NCI-H82 treated with DMSO at 0.1 percent for 48 hours (cell line): ENCODE data around the gene VPS33A.
"Not testable (repeated sequence)": the region's sequence is repeated elsewhere in the genome, so short reads cannot be mapped to it uniquely, and the experiment has no call there.

Source experiments
- DNase-seq: peaks from one replicate; lab custom pipeline; 2025; ENCODE audit not compliant: unreplicated experiment; lab: John Stamatoyannopoulos, UW

Gene VPS33A

GRCh38 chr12:122205053-122205925 is 61.0 kb downstream of the VPS33A start:
- no peak for DNase-seq

GRCh38 chr12:122204167-122205052 is 61.9 kb downstream of the VPS33A start:
- no peak for DNase-seq

DNA sequence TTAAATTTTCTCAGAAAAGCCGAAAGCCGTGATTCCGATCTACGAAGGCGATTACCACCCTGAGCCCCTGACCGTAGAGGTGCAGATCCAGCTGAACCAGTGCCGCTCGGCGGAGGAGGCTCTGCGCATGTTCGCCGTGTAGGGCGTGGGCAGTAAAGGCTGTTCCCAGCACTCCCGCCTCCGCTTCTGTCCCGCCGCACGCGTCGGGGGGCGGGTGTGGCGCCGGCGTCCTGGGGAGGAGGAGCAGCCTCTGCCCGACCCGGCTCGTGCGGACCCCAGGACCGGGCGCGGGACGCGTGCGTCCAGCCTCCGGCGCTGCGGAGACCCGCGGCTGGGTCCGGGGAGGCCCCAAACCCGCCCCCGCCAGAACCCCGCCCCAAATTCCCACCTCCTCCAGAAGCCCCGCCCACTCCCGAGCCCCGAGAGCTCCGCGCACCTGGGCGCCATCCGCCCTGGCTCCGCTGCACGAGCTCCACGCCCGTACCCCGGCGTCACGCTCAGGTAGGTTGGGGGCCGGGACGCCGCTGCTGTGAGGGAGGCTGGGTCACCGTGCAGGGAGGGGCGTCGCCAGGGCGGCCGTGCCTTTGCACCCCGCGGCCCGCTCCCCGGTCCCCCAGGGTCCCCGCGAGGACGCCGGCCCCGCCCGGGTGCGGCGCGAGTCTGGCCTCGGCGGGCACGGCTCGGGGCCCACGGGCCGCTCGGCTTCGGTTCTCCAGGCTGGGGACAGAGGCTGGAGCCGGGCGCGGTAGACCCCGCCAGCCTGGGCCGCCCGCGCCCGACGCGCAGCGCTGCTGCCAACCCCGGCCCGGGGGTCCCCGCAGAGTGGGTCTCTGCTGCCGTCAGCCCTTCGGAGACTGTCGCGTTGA is 62.8 kb downstream of the VPS33A start, which contains the start of gene B3GNT4:
Gene B3GNT4 (plus strand): TSS at position 409 of the 866 bp plus-strand sequence. CDS start 910 bp downstream, outside the sequence.
- no peak for DNase-seq

DNA sequence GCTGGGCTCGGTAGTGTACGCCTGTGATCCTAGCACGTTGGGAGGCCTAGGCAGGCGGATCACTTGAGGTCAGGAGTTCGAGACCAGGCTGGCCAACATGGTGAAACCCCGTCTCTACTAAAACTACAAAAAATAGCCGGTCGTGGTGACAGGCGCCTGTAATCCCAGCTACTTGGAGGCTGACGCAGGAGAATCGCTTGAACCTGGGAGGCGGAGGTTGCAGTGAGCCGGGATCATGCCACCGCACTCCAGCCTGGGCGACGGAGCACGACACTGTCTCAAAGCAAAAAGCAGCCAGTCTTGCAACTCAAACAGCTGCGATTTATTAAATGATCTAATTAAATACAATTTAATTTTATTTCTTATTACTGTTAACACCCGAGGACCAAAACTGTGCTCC is 63.5 kb downstream of the VPS33A start:
- not testable (repeated sequence) for DNase-seq

DNA sequence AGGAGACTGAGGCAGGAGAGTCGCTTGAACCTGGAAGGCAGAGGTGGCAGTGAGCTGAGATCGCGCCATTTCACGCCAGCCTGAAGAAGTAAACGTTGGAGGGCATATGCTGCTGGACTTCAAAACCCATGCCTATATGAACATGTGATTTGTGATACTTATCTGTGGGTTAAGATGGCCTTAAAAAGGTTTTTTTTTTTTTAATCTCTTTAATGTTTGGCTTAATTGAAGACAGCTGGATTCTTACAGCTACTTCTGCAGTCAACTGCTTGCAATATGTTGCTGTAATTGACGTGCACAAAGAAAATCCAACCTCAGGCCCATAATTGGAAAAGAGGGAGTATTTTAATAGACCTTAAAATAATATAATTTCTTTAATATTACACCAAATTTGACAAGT is 64.3 kb downstream of the VPS33A start:
- DNase-seq: peak; percentile 49

GRCh38 chr12:122201381-122201780 is 64.9 kb downstream of the VPS33A start:
- DNase-seq: no peak

- no peak for DNase-seq
These were observed 65.6 kb downstream of the VPS33A start for GRCh38 chr12:122200541-122201175.

DNA sequence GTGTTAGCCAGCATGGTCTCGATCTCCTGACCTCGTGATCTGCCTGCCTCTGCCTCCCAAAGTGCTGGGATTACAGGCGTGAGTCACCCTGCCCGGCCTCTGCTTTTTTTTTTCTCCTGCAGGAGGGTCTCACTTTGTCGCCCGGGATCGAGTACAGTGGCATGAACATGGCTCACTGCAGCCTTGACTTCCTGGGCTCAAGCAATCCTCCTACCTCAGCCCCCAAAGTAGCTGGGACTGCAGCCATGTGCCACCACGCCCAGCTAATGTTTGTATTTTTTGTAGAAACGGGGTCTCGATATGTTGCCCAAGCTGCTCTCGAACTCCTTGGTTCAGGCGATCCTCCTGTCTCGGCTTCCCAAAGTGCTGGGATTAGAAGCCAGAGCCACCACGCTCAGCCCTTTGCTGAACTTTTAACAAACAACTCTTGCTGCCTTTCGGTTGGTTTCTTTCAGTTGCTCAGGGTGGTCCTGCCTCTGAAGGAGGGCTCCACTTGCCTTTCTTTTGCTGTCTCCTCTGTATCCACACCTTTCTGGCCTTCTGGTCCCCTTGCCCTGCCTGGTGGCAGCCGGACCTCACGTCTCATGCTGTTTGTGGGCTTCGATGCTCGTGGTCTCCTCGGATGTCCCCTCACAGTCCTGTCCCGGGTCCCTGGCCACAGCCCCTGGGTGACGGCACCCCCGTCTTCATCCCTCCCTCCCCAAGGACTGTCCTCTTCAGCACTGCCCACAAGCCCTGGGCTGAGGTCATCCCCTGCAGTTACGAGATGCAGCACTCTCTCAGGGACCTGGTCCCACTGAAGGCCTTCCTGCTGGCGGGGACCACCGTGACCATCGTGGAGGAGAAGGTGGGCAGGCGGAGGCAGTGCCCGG is 66.6 kb downstream of the VPS33A start:
- no peak for DNase-seq

DNA sequence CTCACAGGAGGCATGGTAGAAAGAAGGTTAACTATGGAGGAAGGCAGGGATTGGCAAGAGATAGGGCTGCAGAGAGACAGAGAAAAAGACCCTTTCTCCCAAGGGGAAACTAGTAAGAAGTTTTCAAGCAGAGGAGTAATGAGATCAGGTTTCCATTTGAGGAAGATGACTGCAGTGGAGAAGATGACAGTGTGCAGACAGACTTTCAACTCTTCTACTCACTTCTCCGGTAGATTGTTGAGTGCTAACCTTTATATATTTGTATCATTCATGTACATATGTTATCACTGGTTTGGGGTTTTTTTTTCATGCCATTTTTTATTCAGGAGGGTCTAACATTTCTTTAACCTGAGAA is 68.7 kb downstream of the VPS33A start:
- no peak for DNase-seq

- no peak for DNase-seq
These were observed 70.9 kb downstream of the VPS33A start for GRCh38 chr12:122195405-122195804.

- DNase-seq: no peak
These were observed 71.5 kb downstream of the VPS33A start for GRCh38 chr12:122194804-122195203.

- no peak for DNase-seq
These were observed 73.9 kb downstream of the VPS33A start for GRCh38 chr12:122192441-122192840.

DNA sequence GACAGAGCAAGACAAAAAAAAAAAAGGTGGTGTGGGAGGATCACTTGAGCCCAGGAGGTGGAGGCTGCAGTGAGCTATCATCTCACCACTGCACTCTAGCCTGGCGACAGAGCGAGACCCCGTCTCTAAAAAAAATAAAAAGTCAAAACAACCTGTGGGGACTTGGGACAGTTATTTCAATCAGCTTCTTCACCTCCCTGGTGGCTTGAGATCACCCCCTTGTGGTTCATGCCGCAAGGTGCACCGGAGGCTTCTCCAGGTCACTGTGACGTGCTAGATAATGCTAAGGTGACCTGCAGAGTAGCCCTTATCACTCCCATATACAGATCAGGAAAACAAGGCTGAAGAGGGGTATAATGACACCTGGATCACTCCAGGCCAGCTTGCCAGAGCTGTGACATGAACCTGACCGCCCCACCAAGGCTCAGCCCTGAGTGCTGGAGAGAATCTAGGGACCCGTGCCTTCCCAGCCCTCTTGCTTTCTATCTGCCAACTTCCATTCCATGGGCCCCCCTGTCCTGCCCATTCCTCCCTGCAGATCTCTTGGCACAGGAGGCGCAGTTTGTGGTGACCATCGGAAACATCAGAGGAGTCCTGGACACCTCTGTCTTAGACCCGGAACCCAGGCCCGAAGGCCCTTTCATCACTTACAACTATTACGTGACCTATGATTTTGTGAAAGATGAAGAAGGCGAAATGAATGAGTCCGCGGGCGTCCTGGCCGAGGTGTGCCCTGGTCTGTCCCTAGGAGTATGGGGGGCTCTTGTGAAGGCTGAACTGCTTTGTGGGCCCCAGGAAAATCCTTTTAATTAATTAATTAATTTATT is 75.2 kb downstream of the VPS33A start:
- peak; percentile 20 for DNase-seq

- no peak for DNase-seq
These were observed 76.4 kb downstream of the VPS33A start for GRCh38 chr12:122189626-122190475.

- no peak for DNase-seq
These were observed 78.8 kb downstream of the VPS33A start for GRCh38 chr12:122187466-122187865.

DNA sequence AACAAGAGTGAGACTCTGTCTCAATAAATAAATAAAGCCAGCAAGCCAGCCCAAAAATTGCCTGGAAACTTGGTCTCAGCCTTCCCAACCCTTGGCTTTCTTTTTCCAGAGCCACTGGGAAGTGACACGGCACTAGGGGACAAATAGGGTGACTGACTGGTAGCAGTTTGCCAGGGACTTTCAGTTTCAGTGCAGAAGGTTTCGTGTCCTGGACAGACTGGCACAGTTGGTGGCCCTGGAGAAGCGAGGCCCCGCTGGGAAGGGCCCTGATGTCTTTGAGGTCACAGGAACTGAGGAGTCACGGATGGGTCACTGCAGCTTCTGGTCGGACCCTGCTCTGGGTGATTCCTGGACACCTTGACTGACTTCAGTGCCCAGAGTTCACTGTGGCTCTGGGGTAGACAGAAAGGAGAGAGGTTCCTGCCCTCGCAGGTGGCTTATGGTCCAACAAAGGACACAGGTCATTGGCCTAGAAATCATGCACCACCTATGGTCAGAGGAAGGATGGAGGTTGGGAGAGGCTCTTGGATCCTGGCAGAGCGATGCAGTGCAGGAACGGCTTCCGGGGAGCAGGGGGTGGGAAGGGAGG is 80.7 kb downstream of the VPS33A start:
- no peak for DNase-seq

GRCh38 chr12:122185079-122185478 is 81.2 kb downstream of the VPS33A start:
- DNase-seq: no peak
